Measurements from ENCODE around the gene CTBP2. TPM values are rescaled to one million over a fixed set of nuclear protein-coding genes. Genes with fewer than 3 reads are reported as not detected.

Gene CTBP2
- total RNA-seq, 1 donor from 2014 or later = 127 TPM

- no peaks in the 10 kb centered on the region for H3K9me3 Mint-ChIP-seq
- peaks cover 47% of the 10 kb centered on the region for H3K4me1 Mint-ChIP-seq
- no peak overlapping the region for H3K4me3 Mint-ChIP-seq
- no peak overlapping the region for H3K27ac Mint-ChIP-seq (ENCODE audit: unreplicated experiment)
- peaks cover 29% of the 10 kb centered on the region for H3K36me3 Mint-ChIP-seq (ENCODE audit: low read depth)
- H3K27me3 Mint-ChIP-seq (ENCODE audit: low read depth) = no peaks in the 10 kb centered on the region
- TF ChIP-seq CTCF (conservative IDR thresholded peaks at IDR 0.05) = no peak
- DNase-seq (ENCODE audit: low read depth, low spot score) = no peak
Observed at GRCh38 chr10:125073996-125074395, 86.4 kb downstream of the CTBP2 start.

- no peak overlapping the region for H3K27ac Mint-ChIP-seq (ENCODE audit: unreplicated experiment)
- peak overlapping the region; percentile 44 for H3K4me3 Mint-ChIP-seq
- H3K9me3 Mint-ChIP-seq = no peaks in the 10 kb centered on the region
- TF ChIP-seq CTCF (conservative IDR thresholded peaks at IDR 0.05) = no peak
- DNase-seq (ENCODE audit: low read depth, low spot score) = no peak
- H3K36me3 Mint-ChIP-seq (ENCODE audit: low read depth) = peaks cover 29% of the 10 kb centered on the region
- H3K4me1 Mint-ChIP-seq = peaks cover 52% of the 10 kb centered on the region
- no peaks in the 10 kb centered on the region for H3K27me3 Mint-ChIP-seq (ENCODE audit: low read depth)
Observed at GRCh38 chr10:125072794-125073193, 87.6 kb downstream of the CTBP2 start.

- TF ChIP-seq CTCF (conservative IDR thresholded peaks at IDR 0.05) = no peak
- no peak for DNase-seq (ENCODE audit: low read depth, low spot score)
- Mint-ChIP-seq H3K27ac (ENCODE audit: unreplicated experiment) (no peak overlapping the region), H3K4me3 (no peak overlapping the region), H3K4me1 (peaks cover 47% of the 10 kb centered on the region), H3K36me3 (ENCODE audit: low read depth) (peaks cover 23% of the 10 kb centered on the region), H3K27me3 (ENCODE audit: low read depth) (no peaks in the 10 kb centered on the region), H3K9me3 (no peaks in the 10 kb centered on the region)
Observed at GRCh38 chr10:125071008-125071407, 89.4 kb downstream of the CTBP2 start.

- DNase-seq (ENCODE audit: low read depth, low spot score) = no peak
- Mint-ChIP-seq H3K4me1 (peaks cover 49% of the 10 kb centered on the region), H3K4me3 (no peak overlapping the region), H3K9me3 (no peaks in the 10 kb centered on the region), H3K27me3 (ENCODE audit: low read depth) (no peaks in the 10 kb centered on the region), H3K27ac (ENCODE audit: unreplicated experiment) (no peak overlapping the region), H3K36me3 (ENCODE audit: low read depth) (peaks cover 9% of the 10 kb centered on the region)
- no peak for TF ChIP-seq CTCF (conservative IDR thresholded peaks at IDR 0.05)
Observed at GRCh38 chr10:125068406-125068805, 92.0 kb downstream of the CTBP2 start.

GRCh38 chr10:125067764-125068163, 92.6 kb downstream of the CTBP2 start:
- peaks cover 5% of the 10 kb centered on the region for H3K36me3 Mint-ChIP-seq (ENCODE audit: low read depth)
- H3K4me1 Mint-ChIP-seq = peaks cover 51% of the 10 kb centered on the region
- DNase-seq (ENCODE audit: low read depth, low spot score) = no peak
- TF ChIP-seq CTCF (conservative IDR thresholded peaks at IDR 0.05) = no peak
- no peaks in the 10 kb centered on the region for H3K27me3 Mint-ChIP-seq (ENCODE audit: low read depth)
- no peak overlapping the region for H3K4me3 Mint-ChIP-seq
- H3K9me3 Mint-ChIP-seq = no peaks in the 10 kb centered on the region
- H3K27ac Mint-ChIP-seq (ENCODE audit: unreplicated experiment) = peak overlapping the region; percentile 67
